Subcutaneous abdominal adipose tissue (tissue), 5 donors: ENCODE measurements around the gene F8A1.
"Not testable (repeated sequence)": the region's sequence is repeated elsewhere in the genome, so short reads cannot be mapped to it uniquely, and the experiment has no call there.

Experiments used
- H3K27ac ChIP-seq: one replicate; pipeline ENCODE4 v1.7.0; 2013; ENCODE audit warnings: low read depth, mild to moderate bottlenecking, inconsistent platforms, low read length, moderate library complexity
- H3K27me3 ChIP-seq, 5 donors: one replicate each; pipeline ENCODE4 v1.7.0; 2013; ENCODE audit warnings: low read length in 5 of 5, inconsistent platforms in 1 of 5; ENCODE audit not compliant: control insufficient read depth in 5 of 5, insufficient read depth in 4 of 5
- H3K36me3 ChIP-seq, 5 donors: one replicate each; pipeline ENCODE4 v1.7.0; 2013; ENCODE audit warnings: low read length in 5 of 5; ENCODE audit not compliant: control insufficient read depth in 5 of 5, insufficient read depth in 5 of 5
- H3K4me1 ChIP-seq, 5 donors: one replicate each; pipeline ENCODE4 v1.7.0; 2013; ENCODE audit warnings: low read length in 5 of 5, mild to moderate bottlenecking in 3 of 5, moderate library complexity in 1 of 5; ENCODE audit not compliant: control insufficient read depth in 5 of 5, insufficient read depth in 5 of 5
- H3K4me3 ChIP-seq, 5 donors: one replicate each; pipeline ENCODE4 v1.7.0; 2013; ENCODE audit warnings: low read length in 5 of 5, low read depth in 1 of 5
- H3K9ac ChIP-seq, 5 donors: one replicate each; pipeline ENCODE4 v1.7.0; 2013; ENCODE audit warnings: low read length in 5 of 5, mild to moderate bottlenecking in 4 of 5, moderate library complexity in 3 of 5
- H3K9me3 ChIP-seq, 5 donors: one replicate each; pipeline ENCODE4 v1.7.0; 2013; ENCODE audit warnings: low read length in 5 of 5; ENCODE audit not compliant: control insufficient read depth in 5 of 5
- donor health status: healthy.
- donor health status: healthy.
- donor health status: healthy.
- donor health status: healthy.
- donor health status: healthy.

Gene F8A1

GRCh38 chrX:154890990-154891639 is 5.0 kb downstream of the F8A1 start:
- no peak overlapping the region for H3K4me3 ChIP-seq
- H3K9me3 ChIP-seq, result no peaks in the 10 kb centered on the region
- no peak overlapping the region for H3K27ac ChIP-seq
- no peaks in the 10 kb centered on the region for H3K27me3 ChIP-seq
- peaks cover 0 to 5% (median 0%) of the 10 kb centered on the region in 5 donors for H3K4me1 ChIP-seq
- no peak overlapping the region for H3K9ac ChIP-seq
- H3K36me3 ChIP-seq, result peaks cover 0 to 3% (median 0%) of the 10 kb centered on the region in 5 donors

- Histone ChIP-seq H3K27me3 (no peaks in the 10 kb centered on the region), H3K4me1 (peaks cover 0 to 5% (median 0%) of the 10 kb centered on the region in 5 donors), H3K27ac (no peak overlapping the region), H3K9ac (no peak overlapping the region), H3K36me3 (peaks cover 0 to 3% (median 0%) of the 10 kb centered on the region in 5 donors), H3K9me3 (no peaks in the 10 kb centered on the region), H3K4me3 (no peak overlapping the region)
Observed at GRCh38 chrX:154892296-154892695, 6.1 kb downstream of the F8A1 start.

- no peak overlapping the region for H3K9ac ChIP-seq
- no peaks in the 10 kb centered on the region for H3K27me3 ChIP-seq
- peaks cover 0 to 7% (median 0%) of the 10 kb centered on the region in 5 donors for H3K36me3 ChIP-seq
- no peaks in the 10 kb centered on the region for H3K9me3 ChIP-seq
- H3K4me1 ChIP-seq, result no peaks in the 10 kb centered on the region
- no peak overlapping the region for H3K4me3 ChIP-seq
- no peak overlapping the region for H3K27ac ChIP-seq
Observed at GRCh38 chrX:154900323-154900722, 14.2 kb downstream of the F8A1 start.

GRCh38 chrX:154902408-154902807 is 16.3 kb downstream of the F8A1 start:
- no peaks in the 10 kb centered on the region for H3K9me3 ChIP-seq
- peaks cover 0 to 4% (median 0%) of the 10 kb centered on the region in 5 donors for H3K36me3 ChIP-seq
- H3K4me1 ChIP-seq, result no peaks in the 10 kb centered on the region
- H3K27ac ChIP-seq, result no peak overlapping the region
- no peak overlapping the region for H3K4me3 ChIP-seq
- no peaks in the 10 kb centered on the region for H3K27me3 ChIP-seq
- no peak overlapping the region for H3K9ac ChIP-seq

DNA sequence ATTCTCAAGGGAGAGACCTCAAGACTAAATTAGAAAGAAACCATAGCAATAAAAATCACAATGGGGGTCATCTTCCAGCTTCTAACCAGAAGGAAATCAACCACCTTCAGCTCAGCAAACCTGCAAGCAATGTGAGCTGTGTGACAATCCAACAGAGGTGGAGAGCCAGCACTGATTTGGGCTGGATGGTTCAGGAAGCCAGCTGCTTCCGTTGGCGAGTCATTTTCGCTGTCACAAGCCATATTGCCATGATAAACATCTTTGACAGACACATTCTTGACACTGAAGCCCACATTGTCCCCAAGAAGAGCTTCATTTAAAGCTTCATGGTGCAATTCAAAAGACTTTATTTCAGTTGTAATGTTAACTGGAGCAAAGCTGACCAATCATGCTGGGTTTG is 22.7 kb downstream of the F8A1 start:
- Histone ChIP-seq H3K9ac (no peak overlapping the region), H3K4me1 (no peaks in the 10 kb centered on the region), H3K9me3 (peaks cover 0 to 5% (median 2%) of the 10 kb centered on the region in 5 donors), H3K4me3 (no peak overlapping the region), H3K27ac (no peak overlapping the region), H3K27me3 (no peaks in the 10 kb centered on the region), H3K36me3 (no peaks in the 10 kb centered on the region)

DNA sequence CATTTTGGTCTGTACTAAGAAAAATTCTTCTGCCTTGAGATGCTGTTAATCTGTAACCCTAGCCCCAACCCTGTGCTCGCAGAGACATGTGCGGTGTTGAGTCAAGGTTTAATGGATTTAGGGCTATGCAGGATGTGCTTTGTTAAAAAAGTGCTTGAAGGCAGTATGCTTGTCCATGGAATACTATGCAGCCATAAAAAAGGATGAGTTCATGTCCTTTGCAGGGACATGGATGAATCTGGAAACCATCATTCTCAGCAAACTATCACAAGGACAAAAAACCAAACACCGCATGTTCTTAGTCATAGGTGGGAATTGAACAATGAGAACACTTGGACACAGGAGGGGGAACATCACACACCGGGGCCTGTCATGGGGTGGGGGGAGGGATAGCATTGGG is 23.9 kb downstream of the F8A1 start:
- not testable (repeated sequence) for H3K27me3 ChIP-seq, H3K9ac ChIP-seq, H3K27ac ChIP-seq, H3K4me3 ChIP-seq, H3K4me1 ChIP-seq, H3K36me3 ChIP-seq, H3K9me3 ChIP-seq

- H3K36me3 ChIP-seq, H3K9ac ChIP-seq, H3K4me3 ChIP-seq, H3K9me3 ChIP-seq, H3K27me3 ChIP-seq, H3K27ac ChIP-seq, H3K4me1 ChIP-seq: not testable (repeated sequence)
Observed at GRCh38 chrX:154910528-154910927, 24.4 kb downstream of the F8A1 start.

DNA sequence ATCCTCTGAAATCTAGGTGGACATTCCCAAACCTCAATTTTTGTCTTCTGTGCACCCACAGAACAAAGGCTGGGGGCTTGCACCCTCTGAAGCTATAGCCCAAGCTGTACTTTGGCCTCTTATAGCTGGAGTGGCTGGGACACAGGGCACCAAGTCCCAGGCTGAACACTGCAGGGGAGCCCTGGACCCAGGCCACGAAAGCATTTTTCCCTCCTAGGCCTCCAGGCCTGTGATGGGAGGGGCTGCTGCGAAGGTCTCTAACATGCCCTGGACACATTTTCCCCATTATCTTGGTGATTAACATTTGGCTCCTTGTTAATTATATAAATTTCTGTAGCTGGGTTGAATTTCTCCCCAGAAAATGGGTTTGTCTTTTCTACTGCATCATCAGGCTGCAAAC is 27.9 kb downstream of the F8A1 start:
- Histone ChIP-seq H3K4me3 (no peak overlapping the region), H3K9me3 (peaks cover 0 to 5% (median 2%) of the 10 kb centered on the region in 5 donors), H3K27me3 (peaks cover 0 to 3% (median 0%) of the 10 kb centered on the region in 5 donors), H3K4me1 (peaks cover 0 to 6% (median 4%) of the 10 kb centered on the region in 5 donors), H3K27ac (no peak overlapping the region), H3K36me3 (no peaks in the 10 kb centered on the region), H3K9ac (no peak overlapping the region)

GRCh38 chrX:154918060-154918483 is 31.9 kb downstream of the F8A1 start:
- Histone ChIP-seq H3K4me1 (peaks cover 0 to 6% (median 4%) of the 10 kb centered on the region in 5 donors), H3K9me3 (peaks cover 0 to 2% (median 0%) of the 10 kb centered on the region in 5 donors), H3K27ac (no peak overlapping the region), H3K27me3 (peaks cover 0 to 3% (median 0%) of the 10 kb centered on the region in 5 donors), H3K4me3 (peak overlapping the region in 4 of 5 donors; percentile 33 to 53 (median 46)), H3K36me3 (no peaks in the 10 kb centered on the region), H3K9ac (peak overlapping the region in 1 of 5 donors; percentile 26)

DNA sequence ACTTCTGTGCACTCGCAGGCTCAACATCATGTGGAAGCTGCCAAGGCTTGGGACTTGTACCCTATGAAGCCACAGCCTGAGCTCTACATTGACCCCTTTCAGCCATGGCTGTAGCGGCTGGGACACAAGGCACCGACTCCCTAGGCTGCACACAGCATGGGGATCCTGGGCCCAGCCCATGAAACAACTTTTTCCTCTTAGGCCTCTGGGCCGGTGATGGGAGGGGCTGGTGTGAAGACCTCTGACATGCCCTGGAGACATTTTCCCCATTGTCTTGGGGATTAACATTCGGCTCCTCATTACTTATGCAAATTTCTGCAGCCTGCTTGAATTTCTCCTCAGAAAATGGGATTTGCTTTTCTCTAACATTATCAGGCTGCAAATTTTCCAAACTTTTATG is 38.6 kb downstream of the F8A1 start:
- H3K27me3 ChIP-seq, H3K9ac ChIP-seq, H3K4me1 ChIP-seq, H3K27ac ChIP-seq, H3K36me3 ChIP-seq, H3K9me3 ChIP-seq, H3K4me3 ChIP-seq: not testable (repeated sequence)
